ENCODE results near the gene PFKFB4.

The PFKFB4 gene

GRCh38 chr3:48536785-48537184, 19.8 kb downstream of the PFKFB4 start:
- H3K36me3 ChIP-seq (ENCODE audit: insufficient read depth, low read length): peaks cover 25% of the 10 kb centered on the region

GRCh38 chr3:48536116-48536515, 20.5 kb downstream of the PFKFB4 start:
- ATAC-seq (ENCODE audit: insufficient read depth, low read depth) (no peak), DNase-seq (no peak)
- no peaks in the 10 kb centered on the region for H3K4me1 ChIP-seq (ENCODE audit: insufficient read depth, low read length)
- TF ChIP-seq EZH2 (IDR thresholded peaks at IDR 0.05; ENCODE audit: borderline replicate concordance, low read depth, low read length, severe bottlenecking) (no peak), CTCF (IDR thresholded peaks at IDR 0.05; ENCODE audit: borderline replicate concordance, extremely low read depth, low read length, poor library complexity, severe bottlenecking) (no peak)
- H3K36me3 ChIP-seq (ENCODE audit: insufficient read depth, low read length): peaks cover 25% of the 10 kb centered on the region
- no peak overlapping the region for H3K9ac ChIP-seq (ENCODE audit: low read depth, low read length)
- no peaks in the 10 kb centered on the region for H3K9me3 ChIP-seq (ENCODE audit: insufficient read depth, low read length, severe bottlenecking)
- H3K79me2 ChIP-seq (ENCODE audit: insufficient read depth, low read length): no peaks in the 10 kb centered on the region
- no peaks in the 10 kb centered on the region for H3K27me3 ChIP-seq (ENCODE audit: insufficient read depth, low read length, poor library complexity)
- no peak overlapping the region for H3K4me3 ChIP-seq (ENCODE audit: low read depth in 1 of 2, low read length in 2 of 2)
- no peak overlapping the region for H3K27ac ChIP-seq (ENCODE audit: low read length)
- H4K20me1 ChIP-seq (ENCODE audit: insufficient read depth, low read length): peaks cover 7% of the 10 kb centered on the region
- no peak overlapping the region for H3K4me2 ChIP-seq (ENCODE audit: insufficient read depth, low read length)
- no peak overlapping the region for H2AFZ ChIP-seq (ENCODE audit: low read depth, low read length)

More at GRCh38 chr3:48536785-48537184, 19.8 kb downstream of the PFKFB4 start:
- no peaks in the 10 kb centered on the region for H3K27me3 ChIP-seq (ENCODE audit: insufficient read depth, low read length, poor library complexity)
- no peaks in the 10 kb centered on the region for H3K4me1 ChIP-seq (ENCODE audit: insufficient read depth, low read length)
- no peak overlapping the region for H3K27ac ChIP-seq (ENCODE audit: low read length)
- peaks cover 7% of the 10 kb centered on the region for H4K20me1 ChIP-seq (ENCODE audit: insufficient read depth, low read length)
- TF ChIP-seq CTCF (IDR thresholded peaks at IDR 0.05; ENCODE audit: borderline replicate concordance, extremely low read depth, low read length, poor library complexity, severe bottlenecking) (no peak), EZH2 (IDR thresholded peaks at IDR 0.05; ENCODE audit: borderline replicate concordance, low read depth, low read length, severe bottlenecking) (no peak)
- H2AFZ ChIP-seq (ENCODE audit: low read depth, low read length): no peak overlapping the region
- ATAC-seq (ENCODE audit: insufficient read depth, low read depth) (no peak), DNase-seq (no peak)
- no peaks in the 10 kb centered on the region for H3K79me2 ChIP-seq (ENCODE audit: insufficient read depth, low read length)
- H3K4me3 ChIP-seq (ENCODE audit: low read depth in 1 of 2, low read length in 2 of 2): no peak overlapping the region
- H3K4me2 ChIP-seq (ENCODE audit: insufficient read depth, low read length): no peak overlapping the region
- no peaks in the 10 kb centered on the region for H3K9me3 ChIP-seq (ENCODE audit: insufficient read depth, low read length, severe bottlenecking)
- H3K9ac ChIP-seq (ENCODE audit: low read depth, low read length): no peak overlapping the region

GRCh38 chr3:48535578-48535977, 21.0 kb downstream of the PFKFB4 start:
- H4K20me1 ChIP-seq (ENCODE audit: insufficient read depth, low read length): peaks cover 7% of the 10 kb centered on the region
- no peaks in the 10 kb centered on the region for H3K27me3 ChIP-seq (ENCODE audit: insufficient read depth, low read length, poor library complexity)
- no peak overlapping the region for H3K27ac ChIP-seq (ENCODE audit: low read length)
- no peaks in the 10 kb centered on the region for H3K79me2 ChIP-seq (ENCODE audit: insufficient read depth, low read length)
- no peaks in the 10 kb centered on the region for H3K4me1 ChIP-seq (ENCODE audit: insufficient read depth, low read length)
- DNase-seq (no peak), ATAC-seq (ENCODE audit: insufficient read depth, low read depth) (no peak)
- no peak overlapping the region for H2AFZ ChIP-seq (ENCODE audit: low read depth, low read length)
- no peak overlapping the region for H3K4me2 ChIP-seq (ENCODE audit: insufficient read depth, low read length)
- no peak overlapping the region for H3K9ac ChIP-seq (ENCODE audit: low read depth, low read length)
- no peak for TF ChIP-seq CTCF (IDR thresholded peaks at IDR 0.05; ENCODE audit: borderline replicate concordance, extremely low read depth, low read length, poor library complexity, severe bottlenecking)
- no peak for TF ChIP-seq EZH2 (IDR thresholded peaks at IDR 0.05; ENCODE audit: borderline replicate concordance, low read depth, low read length, severe bottlenecking)
- no peaks in the 10 kb centered on the region for H3K9me3 ChIP-seq (ENCODE audit: insufficient read depth, low read length, severe bottlenecking)
- H3K4me3 ChIP-seq (ENCODE audit: low read depth in 1 of 2, low read length in 2 of 2): no peak overlapping the region
- H3K36me3 ChIP-seq (ENCODE audit: insufficient read depth, low read length): peaks cover 25% of the 10 kb centered on the region

GRCh38 chr3:48532977-48533337, 23.6 kb downstream of the PFKFB4 start:
- Histone ChIP-seq H2AFZ (ENCODE audit: low read depth, low read length) (no peak overlapping the region), H4K20me1 (ENCODE audit: insufficient read depth, low read length) (peaks cover 7% of the 10 kb centered on the region; the same call in 1 of the 2 replicates), H3K9me3 (ENCODE audit: insufficient read depth, low read length, severe bottlenecking) (no peaks in the 10 kb centered on the region), H3K79me2 (ENCODE audit: insufficient read depth, low read length) (no peaks in the 10 kb centered on the region), H3K9ac (ENCODE audit: low read depth, low read length) (no peak overlapping the region), H3K4me3 (ENCODE audit: low read depth in 1 of 2, low read length in 2 of 2) (no peak overlapping the region), H3K27ac (ENCODE audit: low read length) (no peak overlapping the region), H3K36me3 (ENCODE audit: insufficient read depth, low read length) (peaks cover 22% of the 10 kb centered on the region), H3K4me1 (ENCODE audit: insufficient read depth, low read length) (no peaks in the 10 kb centered on the region), H3K27me3 (ENCODE audit: insufficient read depth, low read length, poor library complexity) (no peaks in the 10 kb centered on the region), H3K4me2 (ENCODE audit: insufficient read depth, low read length) (no peak overlapping the region)
- DNase-seq (no peak), ATAC-seq (ENCODE audit: insufficient read depth, low read depth) (no peak)
- TF ChIP-seq EZH2 (IDR thresholded peaks at IDR 0.05; ENCODE audit: borderline replicate concordance, low read depth, low read length, severe bottlenecking) (no peak), CTCF (IDR thresholded peaks at IDR 0.05; ENCODE audit: borderline replicate concordance, extremely low read depth, low read length, poor library complexity, severe bottlenecking) (no peak)
